ENCODE measurements around the gene CLCF1.

The CLCF1 gene

DNA sequence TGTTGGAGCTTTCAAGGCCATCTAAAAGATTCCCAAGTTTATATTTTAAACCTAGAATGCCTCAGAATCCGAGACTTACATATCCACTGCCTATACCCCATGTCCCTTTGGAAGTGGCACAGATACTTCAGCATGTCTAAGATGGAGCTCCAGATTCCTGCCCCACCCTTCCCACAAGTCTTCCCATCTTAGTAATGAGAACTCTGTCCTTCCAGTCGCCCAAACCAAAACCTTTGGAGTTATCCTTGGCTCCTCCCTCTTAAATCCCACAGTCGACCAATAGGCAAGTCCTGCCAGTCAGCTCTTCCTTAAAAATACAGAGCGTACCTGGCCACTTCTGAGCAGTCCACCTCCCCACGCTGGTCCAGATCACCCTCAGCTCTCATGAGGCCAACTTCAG lies 24.4 kb downstream of the CLCF1 start:
- Histone ChIP-seq H3K4me3 (ENCODE audit: low read length) (no peak overlapping the region), H3K27me3 (ENCODE audit: control insufficient read depth, insufficient read depth, low read length) (no peaks in the 10 kb centered on the region), H3K4me2 (ENCODE audit: low read length) (no peak overlapping the region), H3K4me1 (ENCODE audit: control insufficient read depth, insufficient read depth, low read length) (peaks cover 32% of the 10 kb centered on the region), H3K9ac (ENCODE audit: low read depth, low read length) (no peak overlapping the region), H3K36me3 (ENCODE audit: insufficient read depth, low read length) (peaks cover 5% of the 10 kb centered on the region), H3K9me3 (replicated peaks; ENCODE audit: low read length) (no peaks in the 10 kb centered on the region)

- H3K36me3 ChIP-seq (ENCODE audit: insufficient read depth, low read length) = peaks cover 5% of the 10 kb centered on the region
- H3K9ac ChIP-seq (ENCODE audit: low read depth, low read length) = no peak overlapping the region
- H3K4me2 ChIP-seq (ENCODE audit: low read length) = no peak overlapping the region
- H3K27me3 ChIP-seq (ENCODE audit: control insufficient read depth, insufficient read depth, low read length) = no peaks in the 10 kb centered on the region
- H3K4me3 ChIP-seq (ENCODE audit: low read length) = no peak overlapping the region
- no peaks in the 10 kb centered on the region for H3K9me3 ChIP-seq (replicated peaks; ENCODE audit: low read length)
- peaks cover 27% of the 10 kb centered on the region for H3K4me1 ChIP-seq (ENCODE audit: control insufficient read depth, insufficient read depth, low read length)
Observed at GRCh38 chr11:67347964-67348749, 25.2 kb downstream of the CLCF1 start.

DNA sequence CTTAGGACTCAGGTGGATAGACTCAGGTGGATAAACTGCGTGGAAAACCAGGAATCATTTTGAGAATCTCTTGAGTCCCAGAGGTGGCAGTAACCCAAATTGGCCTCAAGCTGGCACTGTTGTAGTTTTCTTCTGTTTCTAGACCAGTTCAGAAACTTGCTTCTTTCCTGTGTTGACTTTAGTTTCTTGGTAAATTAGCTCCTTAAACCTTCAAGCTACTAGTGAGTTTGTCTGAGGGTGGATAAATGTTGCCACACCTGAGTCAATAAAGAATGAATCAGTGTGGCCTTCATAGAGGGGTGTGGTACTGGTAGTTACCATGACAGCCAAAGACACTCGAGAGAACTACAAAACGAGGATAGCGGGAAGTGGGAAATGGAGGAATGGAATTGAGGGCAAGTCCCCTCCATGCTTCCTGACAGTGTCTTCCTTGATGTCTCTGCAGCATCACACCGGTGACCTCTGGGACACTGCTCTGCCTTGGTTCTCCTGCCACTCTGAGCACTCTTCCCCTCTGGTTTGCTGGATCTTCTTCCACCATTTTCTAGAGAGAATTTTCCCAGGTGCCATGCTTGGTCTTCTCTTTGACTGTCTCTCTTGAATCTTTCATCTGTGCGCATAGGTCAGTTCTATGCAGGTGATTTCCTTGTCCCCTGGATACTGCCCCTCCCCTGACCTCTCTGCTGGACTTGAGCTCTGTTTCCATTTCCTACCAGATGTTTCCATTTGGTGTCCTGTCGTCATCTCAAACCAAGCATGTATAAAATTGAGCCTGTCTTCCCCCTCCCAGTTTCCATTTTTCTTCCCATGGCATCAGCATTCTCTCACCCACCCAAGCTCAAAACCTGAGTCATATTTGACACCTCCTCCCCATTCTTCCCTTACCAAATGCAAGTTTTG lies 27.2 kb downstream of the CLCF1 start:
- Histone ChIP-seq H3K4me1 (ENCODE audit: control insufficient read depth, insufficient read depth, low read length) (peaks cover 13% of the 10 kb centered on the region), H3K36me3 (ENCODE audit: insufficient read depth, low read length) (no peaks in the 10 kb centered on the region), H3K9ac (ENCODE audit: low read depth, low read length) (no peak overlapping the region), H3K27me3 (ENCODE audit: control insufficient read depth, insufficient read depth, low read length) (no peaks in the 10 kb centered on the region), H3K4me3 (ENCODE audit: low read length) (no peak overlapping the region), H3K4me2 (ENCODE audit: low read length) (no peak overlapping the region), H3K9me3 (replicated peaks; ENCODE audit: low read length) (no peaks in the 10 kb centered on the region)

DNA sequence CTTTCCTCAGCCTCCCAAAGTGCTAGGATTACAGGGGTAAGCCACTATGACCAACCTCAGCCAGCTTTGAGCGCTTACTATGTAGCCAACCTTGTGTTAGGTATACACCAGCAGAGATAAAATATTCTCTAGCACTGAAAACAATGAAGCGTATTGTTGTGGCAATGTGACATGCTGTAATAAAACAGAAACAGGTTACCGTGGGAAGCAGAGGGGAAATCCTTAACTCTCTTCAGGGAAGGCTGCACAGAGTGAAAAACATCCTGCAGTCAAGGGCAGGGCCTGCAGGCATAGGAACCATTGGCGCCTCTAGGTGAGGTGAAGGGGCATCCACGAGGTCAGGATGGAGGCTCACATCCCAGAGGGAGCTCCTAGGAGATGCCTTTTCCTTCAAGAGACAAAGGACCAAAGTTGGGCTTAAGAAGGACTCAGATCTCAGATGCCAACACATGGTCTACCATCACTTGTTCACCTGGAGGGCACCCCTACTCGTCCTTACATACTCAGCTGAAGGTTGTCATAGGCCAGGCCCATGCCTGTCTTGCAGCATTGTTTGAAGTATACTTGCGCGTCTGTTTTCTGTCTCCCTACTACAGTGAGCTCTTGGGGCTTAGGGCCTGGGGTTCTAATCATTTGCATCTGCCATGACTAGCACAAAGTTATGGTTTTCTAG lies 28.0 kb downstream of the CLCF1 start:
- peaks cover 13% of the 10 kb centered on the region for H3K4me1 ChIP-seq (ENCODE audit: control insufficient read depth, insufficient read depth, low read length)
- no peaks in the 10 kb centered on the region for H3K27me3 ChIP-seq (ENCODE audit: control insufficient read depth, insufficient read depth, low read length)
- no peaks in the 10 kb centered on the region for H3K36me3 ChIP-seq (ENCODE audit: insufficient read depth, low read length)
- H3K4me2 ChIP-seq (ENCODE audit: low read length) = no peak overlapping the region
- no peaks in the 10 kb centered on the region for H3K9me3 ChIP-seq (replicated peaks; ENCODE audit: low read length)
- H3K9ac ChIP-seq (ENCODE audit: low read depth, low read length) = no peak overlapping the region
- H3K4me3 ChIP-seq (ENCODE audit: low read length) = no peak overlapping the region

DNA sequence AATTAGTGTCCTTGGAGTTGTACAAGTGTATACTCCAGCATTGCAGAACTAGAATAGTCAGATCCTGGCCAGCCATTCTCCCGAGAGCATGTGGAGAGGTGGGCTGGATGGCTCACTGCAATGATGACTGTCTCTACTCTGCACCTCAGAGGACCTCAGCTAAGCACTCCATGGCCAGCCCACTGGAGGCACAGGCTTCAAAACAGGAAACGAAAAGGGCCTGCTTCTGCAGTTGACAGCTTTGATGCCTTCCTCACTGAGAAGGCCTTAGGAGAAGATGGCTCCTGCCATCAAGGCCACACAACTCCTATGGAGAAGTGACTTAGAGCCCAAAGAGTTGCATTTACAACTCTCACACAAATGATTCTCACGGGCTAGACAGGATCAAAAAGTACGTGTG lies 29.1 kb downstream of the CLCF1 start:
- no peak overlapping the region for H3K9ac ChIP-seq (ENCODE audit: low read depth, low read length)
- no peak overlapping the region for H3K4me3 ChIP-seq (ENCODE audit: low read length)
- H3K4me1 ChIP-seq (ENCODE audit: control insufficient read depth, insufficient read depth, low read length) = peaks cover 13% of the 10 kb centered on the region
- H3K9me3 ChIP-seq (replicated peaks; ENCODE audit: low read length) = no peaks in the 10 kb centered on the region
- H3K27me3 ChIP-seq (ENCODE audit: control insufficient read depth, insufficient read depth, low read length) = no peaks in the 10 kb centered on the region
- no peak overlapping the region for H3K4me2 ChIP-seq (ENCODE audit: low read length)
- no peaks in the 10 kb centered on the region for H3K36me3 ChIP-seq (ENCODE audit: insufficient read depth, low read length)

DNA sequence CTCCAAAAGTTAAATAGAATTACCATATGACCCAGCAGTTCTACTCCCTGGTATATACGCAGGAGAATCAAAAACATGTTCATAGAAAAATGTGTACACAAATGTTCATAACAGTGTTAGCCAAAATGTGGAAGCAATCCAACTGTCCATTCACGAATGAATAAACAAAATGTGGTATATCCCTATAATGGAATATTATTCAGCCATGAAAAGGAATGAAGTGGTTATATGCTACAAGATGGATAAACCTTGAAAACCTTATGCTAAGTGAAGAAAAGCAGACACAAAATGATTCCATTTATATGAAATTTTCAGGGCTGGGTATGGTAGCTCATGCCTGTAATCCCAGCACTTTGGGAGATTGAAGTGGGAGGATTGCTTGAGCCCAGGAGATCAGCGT lies 36.1 kb downstream of the CLCF1 start:
- H3K4me3 ChIP-seq (ENCODE audit: low read length) = no peak overlapping the region
- H3K9ac ChIP-seq (ENCODE audit: low read depth, low read length) = no peak overlapping the region
- H3K4me1 ChIP-seq (ENCODE audit: control insufficient read depth, insufficient read depth, low read length) = no peaks in the 10 kb centered on the region
- H3K4me2 ChIP-seq (ENCODE audit: low read length) = no peak overlapping the region
- H3K27me3 ChIP-seq (ENCODE audit: control insufficient read depth, insufficient read depth, low read length) = no peaks in the 10 kb centered on the region
- H3K36me3 ChIP-seq (ENCODE audit: insufficient read depth, low read length) = no peaks in the 10 kb centered on the region
- H3K9me3 ChIP-seq (replicated peaks; ENCODE audit: low read length) = no peaks in the 10 kb centered on the region

DNA sequence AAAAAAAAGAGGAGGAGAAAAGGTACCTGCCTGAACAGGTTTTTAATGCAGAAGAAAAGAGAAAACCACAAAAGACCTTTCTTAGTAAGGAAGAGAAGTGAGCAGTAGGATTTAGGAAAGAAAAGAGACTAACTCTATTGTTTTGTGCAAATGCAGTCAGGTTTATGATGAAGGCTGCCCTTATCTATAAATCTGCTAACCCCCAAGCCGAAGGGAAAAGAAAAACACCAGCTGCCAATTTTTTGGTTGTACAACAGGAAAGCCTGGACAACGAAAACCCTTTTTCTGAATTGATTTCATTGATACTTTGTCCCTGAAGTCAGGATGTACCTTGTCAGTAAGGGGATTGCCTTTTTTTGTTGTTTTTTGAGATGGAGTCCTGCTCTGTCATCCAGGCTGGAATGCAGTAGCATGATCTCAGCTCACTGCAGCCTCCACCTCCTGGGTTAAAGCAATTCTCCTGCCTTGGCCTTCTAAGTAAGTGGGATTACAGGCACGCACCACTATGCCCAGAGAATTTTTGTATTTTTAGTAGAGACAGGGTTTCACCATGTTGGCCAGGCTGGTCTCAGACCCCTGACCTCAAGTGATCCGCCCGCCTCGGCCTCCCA lies 41.2 kb downstream of the CLCF1 start:
- H3K4me1 ChIP-seq (ENCODE audit: control insufficient read depth, insufficient read depth, low read length) = no peaks in the 10 kb centered on the region
- no peak overlapping the region for H3K9ac ChIP-seq (ENCODE audit: low read depth, low read length)

DNA sequence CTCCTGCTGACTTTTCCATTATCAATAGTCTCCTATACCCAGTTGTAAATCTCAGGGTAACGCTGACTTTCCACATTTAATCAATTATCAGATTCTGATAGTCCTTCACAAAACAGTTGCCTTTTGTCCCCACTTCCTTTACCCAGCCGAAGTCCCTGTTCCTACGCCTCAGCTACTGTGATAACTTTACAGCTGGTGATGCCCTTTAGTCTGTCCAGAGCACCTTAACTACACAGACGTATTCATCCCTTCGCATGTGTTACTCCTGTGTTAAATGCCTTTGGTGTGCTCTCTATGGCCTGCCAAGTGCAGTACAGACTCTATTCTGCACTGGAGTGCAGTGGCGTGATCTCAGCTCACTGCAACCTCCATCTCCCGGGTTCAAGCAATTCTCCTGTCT lies 49.9 kb downstream of the CLCF1 start:
- Histone ChIP-seq H3K27me3 (ENCODE audit: control insufficient read depth, insufficient read depth, low read length) (no peaks in the 10 kb centered on the region), H3K36me3 (ENCODE audit: insufficient read depth, low read length) (no peaks in the 10 kb centered on the region), H3K4me2 (ENCODE audit: low read length) (no peak overlapping the region), H3K4me1 (ENCODE audit: control insufficient read depth, insufficient read depth, low read length) (peaks cover under 1% of the 10 kb centered on the region), H3K9ac (ENCODE audit: low read depth, low read length) (no peak overlapping the region), H3K4me3 (ENCODE audit: low read length) (no peak overlapping the region), H3K9me3 (replicated peaks; ENCODE audit: low read length) (no peaks in the 10 kb centered on the region)

More for the DNA sequence above, 41.2 kb downstream of the CLCF1 start:
- no peaks in the 10 kb centered on the region for H3K9me3 ChIP-seq (replicated peaks; ENCODE audit: low read length)
- H3K36me3 ChIP-seq (ENCODE audit: insufficient read depth, low read length) = no peaks in the 10 kb centered on the region
- no peaks in the 10 kb centered on the region for H3K27me3 ChIP-seq (ENCODE audit: control insufficient read depth, insufficient read depth, low read length)
- no peak overlapping the region for H3K4me2 ChIP-seq (ENCODE audit: low read length)
- no peak overlapping the region for H3K4me3 ChIP-seq (ENCODE audit: low read length)

DNA sequence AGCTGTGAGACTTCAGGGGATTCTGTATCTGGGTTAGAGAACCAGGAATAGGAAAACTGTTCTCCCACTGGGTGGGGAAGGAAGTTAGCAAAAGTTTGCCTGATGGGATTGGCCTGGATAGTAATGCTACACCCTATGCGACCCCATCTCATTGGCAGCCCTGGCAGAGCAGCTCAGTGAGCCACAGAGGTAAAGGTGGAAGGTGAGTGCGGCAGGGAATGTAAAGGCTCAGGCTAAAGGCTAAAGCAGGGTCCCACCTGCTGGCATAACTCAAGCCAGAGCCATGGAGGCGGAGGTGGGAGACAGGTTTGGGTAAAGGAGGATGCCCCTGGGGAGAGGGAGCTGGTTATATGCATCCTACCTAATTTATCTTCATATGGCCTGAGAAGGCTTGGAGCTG lies 51.3 kb downstream of the CLCF1 start:
- H3K36me3 ChIP-seq (ENCODE audit: insufficient read depth, low read length) = no peaks in the 10 kb centered on the region
- peaks cover 5% of the 10 kb centered on the region for H3K4me1 ChIP-seq (ENCODE audit: control insufficient read depth, insufficient read depth, low read length)
- H3K9me3 ChIP-seq (replicated peaks; ENCODE audit: low read length) = no peaks in the 10 kb centered on the region
- H3K4me2 ChIP-seq (ENCODE audit: low read length) = no peak overlapping the region
- H3K4me3 ChIP-seq (ENCODE audit: low read length) = no peak overlapping the region
- H3K9ac ChIP-seq (ENCODE audit: low read depth, low read length) = no peak overlapping the region
- H3K27me3 ChIP-seq (ENCODE audit: control insufficient read depth, insufficient read depth, low read length) = no peaks in the 10 kb centered on the region

DNA sequence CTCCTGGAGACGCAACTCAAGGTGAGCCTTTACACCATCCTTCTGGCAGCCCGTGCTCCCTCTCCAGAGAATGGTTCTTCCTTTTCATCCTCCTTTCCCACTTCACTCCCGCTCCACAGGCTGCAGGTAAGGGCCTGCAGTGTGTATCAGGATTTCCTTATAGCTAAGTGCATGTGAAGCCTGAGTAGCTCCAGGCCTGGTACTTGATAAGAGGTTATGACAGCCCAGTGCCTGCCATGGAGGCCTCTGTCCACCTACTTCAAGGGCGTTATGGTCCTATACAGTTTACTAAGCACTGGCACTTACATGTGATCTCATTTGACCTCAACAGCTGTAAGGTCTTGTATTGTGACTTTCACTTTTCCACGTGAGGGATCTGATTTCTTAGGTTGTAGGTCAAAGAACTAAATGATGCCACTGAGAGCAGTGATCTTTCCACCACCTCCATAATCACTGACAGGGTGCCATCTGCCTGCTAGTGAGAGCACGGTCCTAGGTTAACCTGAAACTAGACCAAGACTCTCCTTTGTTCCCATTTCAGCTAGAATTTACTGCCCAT lies 52.0 kb downstream of the CLCF1 start:
- Histone ChIP-seq H3K9me3 (replicated peaks; ENCODE audit: low read length) (no peaks in the 10 kb centered on the region), H3K9ac (ENCODE audit: low read depth, low read length) (no peak overlapping the region), H3K27me3 (ENCODE audit: control insufficient read depth, insufficient read depth, low read length) (no peaks in the 10 kb centered on the region)

GRCh38 chr11:67320691-67321090 lies 52.7 kb downstream of the CLCF1 start:
- Histone ChIP-seq H3K4me1 (ENCODE audit: control insufficient read depth, insufficient read depth, low read length) (peaks cover 5% of the 10 kb centered on the region), H3K4me3 (ENCODE audit: low read length) (no peak overlapping the region), H3K36me3 (ENCODE audit: insufficient read depth, low read length) (no peaks in the 10 kb centered on the region), H3K9me3 (replicated peaks; ENCODE audit: low read length) (no peaks in the 10 kb centered on the region), H3K27me3 (ENCODE audit: control insufficient read depth, insufficient read depth, low read length) (no peaks in the 10 kb centered on the region), H3K4me2 (ENCODE audit: low read length) (no peak overlapping the region), H3K9ac (ENCODE audit: low read depth, low read length) (no peak overlapping the region)

More for the DNA sequence above, 52.0 kb downstream of the CLCF1 start:
- no peak overlapping the region for H3K4me3 ChIP-seq (ENCODE audit: low read length)
- no peaks in the 10 kb centered on the region for H3K36me3 ChIP-seq (ENCODE audit: insufficient read depth, low read length)
- H3K4me1 ChIP-seq (ENCODE audit: control insufficient read depth, insufficient read depth, low read length) = peaks cover 5% of the 10 kb centered on the region
- no peak overlapping the region for H3K4me2 ChIP-seq (ENCODE audit: low read length)

Data from skeletal muscle satellite cell (primary cell).